NCI-H2196 treated with DMSO at 0.1 percent for 48 hours (cell line): ENCODE data around the gene CSF2RB.

Experiments used
- DNase-seq: peaks from one replicate; lab custom pipeline; 2025; ENCODE audit not compliant: unreplicated experiment; lab: John Stamatoyannopoulos, UW

Gene CSF2RB

GRCh38 chr22:36934418-36935312 lies 21.2 kb downstream of the CSF2RB start:
- no peak for DNase-seq

- DNase-seq = no peak
These were observed 21.8 kb downstream of the CSF2RB start for GRCh38 chr22:36935313-36935610.

DNA sequence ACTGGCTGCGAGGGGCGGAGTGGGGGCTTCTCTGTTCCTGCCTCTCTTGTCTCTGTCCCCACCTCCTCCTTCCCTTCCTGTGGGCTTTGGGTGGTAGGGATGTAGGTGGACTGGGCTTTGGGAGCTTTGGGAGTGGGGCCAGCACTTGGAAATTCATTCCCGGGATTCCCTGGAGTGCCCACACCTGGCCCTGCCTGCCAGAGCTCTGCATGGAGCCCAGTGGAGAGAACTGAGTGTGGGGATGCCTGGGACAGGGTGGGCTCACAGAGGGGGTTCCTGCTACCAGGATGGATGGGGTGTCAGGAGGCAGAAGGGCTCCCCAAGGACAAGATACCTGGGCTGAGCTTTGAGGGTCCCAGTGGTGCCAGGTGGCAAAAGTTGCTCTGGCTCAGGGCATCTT lies 22.3 kb downstream of the CSF2RB start:
- no peak for DNase-seq

DNA sequence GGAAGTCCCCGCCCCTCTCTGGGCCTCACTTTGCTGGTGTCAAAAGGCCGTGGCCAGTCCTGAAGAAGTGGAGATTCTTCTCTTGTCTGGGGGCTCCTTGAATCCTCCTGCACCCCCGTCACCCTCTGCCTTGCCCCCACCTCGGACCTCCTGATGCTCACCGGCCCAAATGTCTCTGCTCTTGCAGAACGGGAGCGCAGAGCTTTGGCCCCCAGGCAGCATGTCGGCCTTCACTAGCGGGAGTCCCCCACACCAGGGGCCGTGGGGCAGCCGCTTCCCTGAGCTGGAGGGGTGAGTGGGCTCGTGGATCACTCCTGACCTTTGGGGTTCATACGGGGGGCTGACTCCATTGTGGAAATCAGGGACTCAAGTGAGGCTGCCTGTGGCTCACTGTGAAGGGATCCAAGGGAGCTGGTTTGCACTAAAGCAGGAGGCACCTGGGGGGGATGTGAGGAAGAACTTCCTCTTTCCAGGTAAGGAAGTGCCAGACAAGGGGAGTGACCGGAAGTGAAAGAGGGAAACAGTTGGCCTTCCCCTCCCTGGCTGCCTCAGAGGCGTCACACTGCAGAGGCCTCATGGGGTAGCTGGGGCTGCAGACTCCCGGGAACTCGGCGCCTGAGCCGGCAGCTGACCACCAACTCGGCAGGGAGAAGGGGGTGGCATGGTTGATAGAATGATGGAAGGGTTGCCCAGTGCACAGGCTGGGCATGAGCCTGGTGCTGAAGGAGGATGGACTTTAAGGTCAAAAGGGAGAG lies 23.1 kb downstream of the CSF2RB start:
- DNase-seq = no peak

DNA sequence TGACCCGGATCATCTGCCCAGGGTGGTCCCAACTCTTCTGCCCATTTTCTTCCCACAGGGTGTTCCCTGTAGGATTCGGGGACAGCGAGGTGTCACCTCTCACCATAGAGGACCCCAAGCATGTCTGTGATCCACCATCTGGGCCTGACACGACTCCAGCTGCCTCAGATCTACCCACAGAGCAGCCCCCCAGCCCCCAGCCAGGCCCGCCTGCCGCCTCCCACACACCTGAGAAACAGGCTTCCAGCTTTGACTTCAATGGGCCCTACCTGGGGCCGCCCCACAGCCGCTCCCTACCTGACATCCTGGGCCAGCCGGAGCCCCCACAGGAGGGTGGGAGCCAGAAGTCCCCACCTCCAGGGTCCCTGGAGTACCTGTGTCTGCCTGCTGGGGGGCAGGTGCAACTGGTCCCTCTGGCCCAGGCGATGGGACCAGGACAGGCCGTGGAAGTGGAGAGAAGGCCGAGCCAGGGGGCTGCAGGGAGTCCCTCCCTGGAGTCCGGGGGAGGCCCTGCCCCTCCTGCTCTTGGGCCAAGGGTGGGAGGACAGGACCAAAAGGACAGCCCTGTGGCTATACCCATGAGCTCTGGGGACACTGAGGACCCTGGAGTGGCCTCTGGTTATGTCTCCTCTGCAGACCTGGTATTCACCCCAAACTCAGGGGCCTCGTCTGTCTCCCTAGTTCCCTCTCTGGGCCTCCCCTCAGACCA lies 24.0 kb downstream of the CSF2RB start:
- no peak for DNase-seq

- DNase-seq = no peak
These were observed 24.6 kb downstream of the CSF2RB start for GRCh38 chr22:36938028-36938425.

- no peak for DNase-seq
These were observed 25.5 kb downstream of the CSF2RB start for GRCh38 chr22:36938886-36939285.

DNA sequence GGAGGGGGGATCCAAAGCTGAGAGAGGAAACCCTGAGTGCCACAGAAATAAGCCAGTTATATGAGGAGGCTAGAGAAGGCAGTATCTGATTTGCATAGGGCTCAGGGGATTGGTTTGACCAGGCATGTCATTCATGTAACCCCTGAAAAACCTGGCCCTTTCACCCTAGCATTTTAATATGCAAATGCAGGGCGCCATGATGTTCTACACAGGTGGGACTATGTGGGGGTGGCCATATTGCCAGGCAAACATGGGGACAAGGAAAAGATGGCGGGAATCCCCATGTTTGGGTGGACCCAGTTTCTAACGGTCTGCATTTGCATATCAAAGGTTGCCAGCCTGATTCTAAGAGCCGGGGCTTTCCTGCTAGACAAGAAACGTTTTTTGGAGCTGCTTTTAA lies 27.2 kb downstream of the CSF2RB start:
- DNase-seq = no peak

GRCh38 chr22:36942556-36942955 lies 29.1 kb downstream of the CSF2RB start:
- no peak for DNase-seq

DNA sequence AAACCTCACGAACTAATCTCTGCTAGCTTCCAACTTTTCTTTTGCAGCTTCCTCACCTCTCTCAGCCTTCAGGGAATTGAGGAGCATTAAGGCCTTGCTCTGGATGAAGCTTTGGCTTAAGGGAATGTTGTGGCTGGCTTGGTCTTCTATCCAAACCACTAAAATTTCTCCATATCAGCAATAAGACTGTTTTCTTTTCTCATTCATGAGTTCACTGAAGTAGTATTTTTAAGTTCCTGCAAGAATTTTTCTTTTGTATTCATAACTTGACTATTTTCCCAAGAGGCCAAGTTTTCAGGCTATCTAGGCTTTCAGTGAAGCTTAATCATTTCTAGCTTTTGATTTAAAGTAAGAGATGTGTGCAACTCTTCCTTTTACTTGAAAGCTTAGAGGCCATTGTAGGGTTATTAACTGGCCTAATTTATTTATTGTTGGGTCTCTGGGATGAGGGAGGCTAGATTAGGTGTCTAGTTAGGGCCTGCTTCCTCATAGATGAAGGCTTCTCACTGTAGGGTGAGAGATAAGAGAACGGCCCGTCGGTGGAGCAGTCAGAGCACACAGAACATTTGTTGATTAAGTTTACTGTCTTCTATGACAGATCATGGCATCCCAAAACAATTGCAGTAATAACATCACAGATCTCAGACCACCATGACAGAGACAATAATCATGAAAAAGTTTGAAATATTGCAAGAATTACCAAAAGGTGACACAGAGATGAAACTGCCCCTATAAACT lies 33.2 kb downstream of the CSF2RB start:
- no peak for DNase-seq

DNA sequence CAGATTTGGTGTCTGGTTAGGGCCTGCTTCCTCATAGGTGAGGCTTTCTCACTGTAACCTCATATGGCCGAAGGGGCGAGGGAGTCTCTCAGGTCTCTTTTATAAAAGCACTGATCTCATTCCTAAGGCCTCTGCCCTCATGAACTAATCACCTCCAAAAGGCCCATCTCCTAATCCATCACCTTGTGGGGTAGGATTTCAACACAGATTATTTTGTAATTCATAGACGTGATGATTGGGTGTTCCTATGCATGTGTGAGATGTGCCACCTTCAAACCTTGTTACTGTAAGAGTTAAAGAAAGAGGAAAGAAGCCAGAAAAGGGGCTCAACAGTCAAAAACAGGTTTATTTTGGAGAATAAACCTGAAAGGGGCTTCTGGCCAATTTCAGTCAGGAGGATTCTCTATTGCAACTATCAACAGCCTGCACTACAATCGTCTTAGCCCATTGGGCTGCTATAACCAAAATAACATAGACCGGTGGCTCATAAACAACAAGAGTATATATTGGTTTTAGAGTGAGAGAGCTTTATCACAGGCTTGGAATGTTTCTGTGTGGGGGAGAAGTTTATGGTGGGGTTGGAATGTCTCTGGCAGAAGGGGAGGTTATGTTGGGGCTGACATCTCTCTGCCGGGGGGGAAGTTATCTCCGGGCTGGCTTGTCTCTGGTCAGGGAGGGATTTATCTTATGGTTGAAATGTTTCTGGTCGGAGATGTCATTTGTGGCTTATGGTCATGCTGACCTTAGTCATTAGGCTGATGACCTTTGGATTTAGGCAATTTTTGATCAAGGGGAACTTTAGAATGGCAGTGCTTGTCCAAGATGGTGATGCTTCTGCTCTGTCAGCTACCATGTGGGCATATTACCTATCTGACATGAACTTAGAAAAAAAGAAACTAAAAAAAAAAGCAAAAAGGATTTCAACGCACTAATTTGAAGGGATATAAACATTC lies 35.1 kb downstream of the CSF2RB start:
- DNase-seq = no peak

GRCh38 chr22:36950797-36951590 lies 37.6 kb downstream of the CSF2RB start:
- no peak for DNase-seq

- no peak for DNase-seq
These were observed 38.3 kb downstream of the CSF2RB start for GRCh38 chr22:36951746-36952145.

GRCh38 chr22:36953239-36954080 lies 40.0 kb downstream of the CSF2RB start:
- DNase-seq = no peak

DNA sequence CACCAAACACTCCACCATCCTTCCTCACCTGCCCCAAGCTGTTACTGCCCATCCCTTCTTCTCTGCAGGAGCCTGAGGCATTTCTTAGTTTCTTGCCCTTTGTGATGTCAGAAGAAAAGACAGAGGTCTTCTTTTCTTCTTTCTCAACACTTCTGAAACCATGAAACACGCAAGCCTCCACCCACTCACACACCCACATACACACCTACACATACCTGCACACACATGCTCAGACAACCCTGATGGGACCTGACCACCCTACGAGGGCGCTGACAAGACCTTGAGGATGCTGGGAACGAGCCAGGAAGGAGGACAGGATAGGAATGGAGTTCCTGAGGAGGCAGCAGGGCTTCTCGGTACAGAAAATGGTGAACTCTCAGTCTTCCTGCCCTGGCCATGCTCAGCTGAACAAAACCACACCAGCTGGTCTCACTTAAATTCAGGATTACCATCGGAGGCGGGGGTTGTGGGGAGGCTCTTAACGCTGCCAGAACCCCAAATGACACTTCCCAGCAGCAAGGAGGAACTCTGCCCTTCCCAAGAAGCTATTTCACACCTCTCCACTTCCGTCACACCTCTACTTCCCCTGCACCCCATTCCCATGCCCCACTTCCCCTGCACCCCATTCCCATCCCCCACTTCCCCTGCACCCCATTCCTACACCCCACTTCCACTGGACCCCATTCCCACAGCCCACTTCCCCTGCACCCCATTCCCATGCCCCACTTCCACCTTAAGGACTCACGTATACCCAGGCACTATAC lies 41.0 kb downstream of the CSF2RB start:
- DNase-seq = no peak

DNA sequence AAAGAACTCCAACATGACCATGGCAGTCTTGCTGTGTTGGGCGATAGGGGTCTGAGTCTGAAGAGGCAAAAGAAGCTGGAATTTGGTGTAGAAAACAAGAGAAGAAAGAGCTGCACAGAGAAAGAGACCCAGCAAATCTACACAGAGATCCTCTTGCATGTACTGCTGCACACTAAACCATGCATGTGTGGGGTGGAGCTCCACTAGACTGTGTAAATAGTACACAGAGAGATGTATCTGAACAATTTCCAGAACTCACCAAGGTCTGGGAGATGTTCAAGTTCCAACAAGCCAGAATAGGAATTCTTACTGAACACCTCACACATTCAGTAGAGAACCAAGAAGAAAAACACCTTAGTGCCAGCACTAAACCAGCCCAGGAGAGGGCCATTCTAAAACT lies 42.3 kb downstream of the CSF2RB start:
- no peak for DNase-seq

- DNase-seq = no peak
These were observed 44.9 kb downstream of the CSF2RB start for GRCh38 chr22:36958366-36958765.

GRCh38 chr22:36961626-36962025 lies 48.2 kb downstream of the CSF2RB start:
- no peak for DNase-seq
